ENCODE measurements around the gene ZNF384.

ZNF384 gene

GRCh38 chr12:6699989-6700645 is 10.9 kb upstream of the ZNF384 start:
- Histone ChIP-seq H3K9ac (peak overlapping the region; percentile 72), H3K27ac (peak overlapping the region; percentile 72), H3K27me3 (peaks cover 16% of the 10 kb centered on the region; the same call in 1 of the 2 replicates), H3K4me2 (peak overlapping the region; percentile 99), H3K4me1 (peaks cover 63% of the 10 kb centered on the region), H3K36me3 (no peaks in the 10 kb centered on the region), H3K4me3 (peak overlapping the region; percentile 77), H4K20me1 (no peaks in the 10 kb centered on the region), H3K9me3 (no peaks in the 10 kb centered on the region)
- TF ChIP-seq Cebpa-rat (IDR thresholded peaks at IDR 0.05), result no peak

GRCh38 chr12:6699259-6699988 is 10.2 kb upstream of the ZNF384 start:
- Histone ChIP-seq H3K27ac (peak overlapping the region; percentile 53; the same call in 1 of the 2 replicates), H3K27me3 (peaks cover 16% of the 10 kb centered on the region; the same call in 1 of the 2 replicates), H3K4me3 (peak overlapping the region; percentile 77), H3K36me3 (no peaks in the 10 kb centered on the region), H3K4me1 (peaks cover 70% of the 10 kb centered on the region), H3K9me3 (no peaks in the 10 kb centered on the region), H3K9ac (peak overlapping the region; percentile 72), H3K4me2 (peak overlapping the region; percentile 99), H4K20me1 (no peaks in the 10 kb centered on the region)
- TF ChIP-seq Cebpa-rat (IDR thresholded peaks at IDR 0.05), result no peak

GRCh38 chr12:6698352-6699046 is 9.3 kb upstream of the ZNF384 start:
- Histone ChIP-seq H3K4me2 (peak overlapping the region; percentile 99), H3K9ac (peak overlapping the region; percentile 76; the same call in 1 of the 2 replicates), H3K27me3 (peaks cover 12% of the 10 kb centered on the region; the same call in 1 of the 2 replicates), H3K9me3 (no peaks in the 10 kb centered on the region), H3K27ac (peak overlapping the region; percentile 86), H3K4me1 (peaks cover 73% of the 10 kb centered on the region), H4K20me1 (no peaks in the 10 kb centered on the region), H3K4me3 (peak overlapping the region; percentile 49; the same call in 1 of the 2 replicates), H3K36me3 (no peaks in the 10 kb centered on the region)
- TF ChIP-seq Cebpa-rat (IDR thresholded peaks at IDR 0.05), result no peak

- peak overlapping the region; percentile 76 for H3K9ac ChIP-seq
Observed at GRCh38 chr12:6697584-6698351, 8.6 kb upstream of the ZNF384 start.

GRCh38 chr12:6696690-6697583 is 7.8 kb upstream of the ZNF384 start:
- peak overlapping the region; percentile 49 for H3K4me3 ChIP-seq
- peak overlapping the region; percentile 76 for H3K9ac ChIP-seq
- H3K36me3 ChIP-seq, result no peaks in the 10 kb centered on the region; the same call in 1 of the 2 replicates
- no peaks in the 10 kb centered on the region for H3K9me3 ChIP-seq
- peaks cover 81% of the 10 kb centered on the region for H3K4me1 ChIP-seq
- H3K27me3 ChIP-seq, result peaks cover 10% of the 10 kb centered on the region; the same call in 1 of the 2 replicates
- peak overlapping the region; percentile 86 for H3K27ac ChIP-seq
- no peak for TF ChIP-seq Cebpa-rat (IDR thresholded peaks at IDR 0.05)
- H4K20me1 ChIP-seq, result no peaks in the 10 kb centered on the region
- peak overlapping the region; percentile 99 for H3K4me2 ChIP-seq

More at GRCh38 chr12:6697584-6698351, 8.6 kb upstream of the ZNF384 start:
- Histone ChIP-seq H3K4me1 (peaks cover 75% of the 10 kb centered on the region), H3K4me3 (peak overlapping the region; percentile 49), H3K9me3 (no peaks in the 10 kb centered on the region), H3K4me2 (peak overlapping the region; percentile 99), H4K20me1 (no peaks in the 10 kb centered on the region), H3K36me3 (no peaks in the 10 kb centered on the region), H3K27ac (peak overlapping the region; percentile 86), H3K27me3 (peaks cover 10% of the 10 kb centered on the region; the same call in 1 of the 2 replicates)
- TF ChIP-seq Cebpa-rat (IDR thresholded peaks at IDR 0.05), result no peak

- H3K27me3 ChIP-seq, result no peaks in the 10 kb centered on the region
- peak overlapping the region; percentile 34; the same call in 1 of the 2 replicates for H3K4me3 ChIP-seq
- H3K9me3 ChIP-seq, result no peaks in the 10 kb centered on the region
- H3K4me1 ChIP-seq, result peaks cover 88% of the 10 kb centered on the region
- no peaks in the 10 kb centered on the region; the same call in 1 of the 2 replicates for H3K36me3 ChIP-seq
- peak overlapping the region; percentile 99 for H3K4me2 ChIP-seq
- no peaks in the 10 kb centered on the region for H4K20me1 ChIP-seq
- no peak for TF ChIP-seq Cebpa-rat (IDR thresholded peaks at IDR 0.05)
- peak overlapping the region; percentile 86 for H3K27ac ChIP-seq
- H3K9ac ChIP-seq, result peak overlapping the region; percentile 63
Observed at GRCh38 chr12:6695313-6696045, 6.3 kb upstream of the ZNF384 start.

- no peaks in the 10 kb centered on the region for H3K27me3 ChIP-seq
- H3K36me3 ChIP-seq, result no peaks in the 10 kb centered on the region; the same call in 1 of the 2 replicates
- peaks cover 91% of the 10 kb centered on the region for H3K4me1 ChIP-seq
- H3K4me3 ChIP-seq, result no peak overlapping the region
- no peaks in the 10 kb centered on the region for H3K9me3 ChIP-seq
- 0 out of 2 replicates have a peak overlapping the region, but pooled peaks have one; percentile 63 for H3K9ac ChIP-seq
- H3K27ac ChIP-seq, result peak overlapping the region; percentile 86
- no peaks in the 10 kb centered on the region for H4K20me1 ChIP-seq
- no peak for TF ChIP-seq Cebpa-rat (IDR thresholded peaks at IDR 0.05)
- H3K4me2 ChIP-seq, result peak overlapping the region; percentile 99
Observed at GRCh38 chr12:6694701-6695100, 5.5 kb upstream of the ZNF384 start.
